Caco-2 (cell line): ENCODE data around the gene ODAD3. TPM values are rescaled to one million over a fixed set of nuclear protein-coding genes. Genes with fewer than 3 reads are reported as not detected.

Source experiments
- BruUV-seq: library from RNA; stranded (reverse); fragments of 400-500 nt; replicated peaks from 2 replicates; lab custom pipeline; 2021; lab: Mats Ljungman, UMichigan
- CTCF ChIA-PET: fragments of 300-600 bp; sonication (Branson Sonifier 250); formaldehyde crosslinking; loops from one replicate; lab custom pipeline; 2022; ENCODE audit warnings: antibody characterized with exemption; lab: Charles Lee
- POLR2A ChIA-PET: fragments of 300-600 bp; sonication (Branson Sonifier 250); formaldehyde crosslinking; loops from one replicate; lab custom pipeline; 2022; ENCODE audit warnings: antibody characterized with exemption; lab: Charles Lee
- DNase-seq, 2 experiments: peaks; one replicate each; pipeline versions ENCODE4 v3.0.0 to v3.0.0-alpha.2; 2020 to 2022
- H3K27me3 ChIP-seq: replicated peaks from 2 replicates; pipeline ENCODE4 v1.6.0; 2011; ENCODE audit warnings: low read length; ENCODE audit not compliant: control insufficient read depth, insufficient read depth
- H3K36me3 ChIP-seq: 2 replicates; pipeline ENCODE4 v1.5.1; 2011; ENCODE audit warnings: low read length; ENCODE audit not compliant: control insufficient read depth, insufficient read depth
- H3K4me1 ChIP-seq: fragments of 250-450 bp; sonication (Bioruptor Pico); 2 replicates; pipeline ENCODE4 v1.5.1; 2020; ENCODE audit warnings: mild to moderate bottlenecking
- H3K4me3 ChIP-seq: 2 replicates; pipeline ENCODE4 v1.5.1; 2011; ENCODE audit warnings: low read depth, mild to moderate bottlenecking, control low read depth, low read length
- H3K9me3 ChIP-seq: fragments of 250-450 bp; sonication (Bioruptor Pico); 2 replicates; pipeline ENCODE4 v1.5.1; 2020; ENCODE audit warnings: mild to moderate bottlenecking, moderate library complexity
- H3K27ac Mint-ChIP-seq: one replicate; pipeline ENCODE4 v1.8.0; 2022; ENCODE audit warnings: mixed read lengths; ENCODE audit not compliant: unreplicated experiment
- H3K27me3 Mint-ChIP-seq: one replicate; pipeline ENCODE4 v1.8.0; 2022; ENCODE audit warnings: mixed read lengths; ENCODE audit not compliant: insufficient read depth, unreplicated experiment
- H3K36me3 Mint-ChIP-seq: one replicate; pipeline ENCODE4 v1.8.0; 2022; ENCODE audit warnings: mild to moderate bottlenecking, mixed read lengths; ENCODE audit not compliant: insufficient read depth, unreplicated experiment
- H3K4me1 Mint-ChIP-seq: one replicate; pipeline ENCODE4 v1.8.0; 2022; ENCODE audit warnings: low read depth, mixed read lengths; ENCODE audit not compliant: unreplicated experiment
- H3K4me3 Mint-ChIP-seq: one replicate; pipeline ENCODE4 v1.8.0; 2022; ENCODE audit warnings: mild to moderate bottlenecking, moderate library complexity, mixed read lengths; ENCODE audit not compliant: unreplicated experiment
- H3K9me3 Mint-ChIP-seq: one replicate; pipeline ENCODE4 v1.8.0; 2022; ENCODE audit warnings: mixed read lengths; ENCODE audit not compliant: unreplicated experiment
- CTCF ChIP-seq, 2 experiments: fragments of 200-600 bp in 1 of 2; IDR thresholded peaks; 1 replicate in 1 of 2; 2 replicates in 1 of 2; pipeline versions ENCODE4 v1.5.1 to v1.8.0; 2011 to 2022; ENCODE audit warnings: antibody characterized with exemption in 1 of 2, control low read depth in 1 of 2, inconsistent platforms in 1 of 2, low read depth in 1 of 2, low read length in 1 of 2, mild to moderate bottlenecking in 1 of 2, moderate library complexity in 1 of 2; ENCODE audit not compliant: insufficient read depth in 1 of 2, severe bottlenecking in 1 of 2, unreplicated experiment in 1 of 2
- intact Hi-C: fragments of 100-400 bp; cut with micrococcal nuclease; formaldehyde crosslinking; loops from one replicate; pipeline ENCODE4 v1.10.0; 2022; ENCODE audit not compliant: unreplicated experiment
- total RNA-seq: library from RNA; stranded (reverse); gene quantifications from 2 replicates; pipeline ENCODE4 v1.2.3, GENCODE V29; 2022

Gene ODAD3
- total RNA-seq, 1 experiment from 2014 or later = not detected

GRCh38 chr19:11378319-11379189 is 56.4 kb downstream of the ODAD3 start:
- no peaks in the 10 kb centered on the region for H3K4me1 Mint-ChIP-seq
- H3K4me3 ChIP-seq = no peak overlapping the region
- H3K4me1 ChIP-seq = peaks cover 10% of the 10 kb centered on the region; the same call in 1 of the 2 replicates
- H3K4me3 Mint-ChIP-seq = no peak overlapping the region
- CTCF ChIA-PET = interaction anchor here (0.6 kb wide), 1 partner anchor 308 kb away, joined by 4 read pairs; no protein-coding TSS in a partner anchor
- H3K9me3 Mint-ChIP-seq = no peaks in the 10 kb centered on the region
- H3K27me3 Mint-ChIP-seq = no peaks in the 10 kb centered on the region
- DNase-seq = peak; percentile 50 to 64
- H3K27ac Mint-ChIP-seq = no peak overlapping the region
- H3K9me3 ChIP-seq = no peaks in the 10 kb centered on the region
- H3K36me3 ChIP-seq = no peaks in the 10 kb centered on the region
- POLR2A ChIA-PET = no interaction called here
- peaks cover 12% of the 10 kb centered on the region for H3K36me3 Mint-ChIP-seq
- TF ChIP-seq CTCF (IDR thresholded peaks at IDR 0.05; ENCODE audit: insufficient read depth in 1 of 2, low read depth in 1 of 2, low read length in 1 of 2, severe bottlenecking in 1 of 2, unreplicated experiment in 1 of 2) = peak; percentile 33 to 64
- intact Hi-C loops = no loop called here
- no TSS peak for BruUV-seq
- no peaks in the 10 kb centered on the region for H3K27me3 ChIP-seq

- H3K4me1 ChIP-seq = peaks cover 10% of the 10 kb centered on the region; the same call in 1 of the 2 replicates
- H3K4me3 ChIP-seq = no peak overlapping the region
- no peak overlapping the region for H3K27ac Mint-ChIP-seq
- intact Hi-C loops = no loop called here
- BruUV-seq = no TSS peak
- H3K36me3 Mint-ChIP-seq = peaks cover 12% of the 10 kb centered on the region
- no peak overlapping the region for H3K4me3 Mint-ChIP-seq
- H3K9me3 ChIP-seq = no peaks in the 10 kb centered on the region
- no peak for DNase-seq
- no peaks in the 10 kb centered on the region for H3K27me3 ChIP-seq
- no peaks in the 10 kb centered on the region for H3K4me1 Mint-ChIP-seq
- H3K27me3 Mint-ChIP-seq = no peaks in the 10 kb centered on the region
- no peaks in the 10 kb centered on the region for H3K36me3 ChIP-seq
- no peak for TF ChIP-seq CTCF (IDR thresholded peaks at IDR 0.05; ENCODE audit: insufficient read depth in 1 of 2, low read depth in 1 of 2, low read length in 1 of 2, severe bottlenecking in 1 of 2, unreplicated experiment in 1 of 2)
- H3K9me3 Mint-ChIP-seq = no peaks in the 10 kb centered on the region
- CTCF ChIA-PET = interaction anchor here (0.6 kb wide), 1 partner anchor 308 kb away, joined by 4 read pairs; no protein-coding TSS in a partner anchor
- POLR2A ChIA-PET = no interaction called here
Measured at GRCh38 chr19:11377756-11378155, 57.2 kb downstream of the ODAD3 start.

GRCh38 chr19:11377237-11377636 is 57.7 kb downstream of the ODAD3 start:
- Histone ChIP-seq H3K36me3 (no peaks in the 10 kb centered on the region), H3K4me3 (no peak overlapping the region), H3K4me1 (peaks cover 10% of the 10 kb centered on the region; the same call in 1 of the 2 replicates), H3K27me3 (no peaks in the 10 kb centered on the region), H3K9me3 (no peaks in the 10 kb centered on the region)
- H3K9me3 Mint-ChIP-seq = no peaks in the 10 kb centered on the region
- ChIA-PET CTCF (interaction anchor here (0.6 kb wide), 2 partner anchors 63 to 87 kb away, joined by 3 read pairs; no protein-coding TSS in a partner anchor), POLR2A (no interaction called here)
- BruUV-seq = no TSS peak
- H3K36me3 Mint-ChIP-seq = peaks cover 12% of the 10 kb centered on the region
- no peaks in the 10 kb centered on the region for H3K27me3 Mint-ChIP-seq
- intact Hi-C loops = no loop called here
- H3K4me3 Mint-ChIP-seq = no peak overlapping the region
- no peak for DNase-seq
- no peaks in the 10 kb centered on the region for H3K4me1 Mint-ChIP-seq
- peak overlapping the region; percentile 4 for H3K27ac Mint-ChIP-seq
- no peak for TF ChIP-seq CTCF (IDR thresholded peaks at IDR 0.05; ENCODE audit: insufficient read depth in 1 of 2, low read depth in 1 of 2, low read length in 1 of 2, severe bottlenecking in 1 of 2, unreplicated experiment in 1 of 2)
